Measurements from ENCODE around the gene DCD.

Gene DCD

DNA sequence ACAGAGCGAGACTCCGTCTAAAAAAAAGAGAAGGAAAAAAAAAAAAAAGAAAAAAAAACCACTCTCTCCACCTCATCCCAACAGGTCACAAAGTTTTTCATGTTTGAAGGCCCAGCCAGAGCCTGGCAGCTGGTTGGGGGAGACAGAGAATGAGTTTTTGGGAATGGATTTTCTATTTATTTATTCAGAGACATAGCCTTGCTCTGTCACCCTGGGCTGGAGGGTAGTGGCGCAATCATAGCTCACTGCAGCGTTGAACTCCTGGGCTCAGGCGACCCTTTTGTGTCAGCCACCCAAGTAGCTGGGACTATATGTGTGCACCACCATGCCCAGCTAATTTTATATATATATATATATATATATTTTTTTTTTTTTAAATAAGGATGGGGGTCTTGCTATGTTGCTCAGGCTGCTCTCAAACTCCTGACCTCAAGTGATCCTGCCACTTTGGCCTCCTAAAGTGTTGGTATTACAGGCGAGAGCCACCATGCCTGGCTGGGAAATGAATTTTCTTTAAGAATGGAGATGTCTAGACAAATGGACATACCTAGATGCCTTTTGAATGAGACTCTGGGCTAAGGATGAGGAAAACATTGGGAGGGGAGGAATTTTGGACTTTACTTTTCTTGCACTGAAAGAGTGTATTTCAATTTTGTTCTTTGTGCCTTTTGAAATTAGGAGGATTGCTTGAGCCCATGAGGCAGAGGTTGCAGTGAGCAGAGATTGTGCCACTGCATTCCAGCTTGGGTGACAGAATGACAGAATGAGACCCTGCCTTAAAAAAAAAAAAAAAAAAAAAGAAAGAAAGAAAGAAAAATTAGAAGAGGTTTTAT lies 42.8 kb downstream of the DCD start:
- no peak for DNase-seq

DNA sequence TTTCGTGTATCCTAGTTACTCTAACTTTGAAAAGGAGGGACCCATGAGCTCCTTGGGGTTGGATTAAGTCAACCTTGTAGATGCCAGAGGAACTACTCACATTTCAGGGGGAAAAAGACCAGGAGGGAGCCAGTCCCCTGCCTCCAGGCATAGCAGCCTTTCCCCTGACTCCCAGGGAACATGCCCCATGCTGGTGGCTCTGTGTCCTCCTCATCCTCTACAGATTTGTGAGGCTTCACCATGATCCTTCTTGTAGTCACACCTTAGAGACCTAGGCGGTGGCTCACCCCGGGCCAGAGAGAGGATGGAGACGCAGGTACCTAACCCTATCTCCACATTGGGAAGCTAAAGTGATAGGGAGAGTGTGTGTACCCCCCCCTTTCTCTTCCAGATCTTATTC lies 43.7 kb downstream of the DCD start:
- DNase-seq, result no peak

GRCh38 chr12:54603872-54604271 lies 44.3 kb downstream of the DCD start:
- DNase-seq, result no peak

- peak; percentile 64 to 67 for DNase-seq
Observed at GRCh38 chr12:54603173-54603814, 44.9 kb downstream of the DCD start.

- no peak for DNase-seq
Observed at GRCh38 chr12:54602661-54603060, 45.5 kb downstream of the DCD start.

GRCh38 chr12:54601841-54602240 lies 46.3 kb downstream of the DCD start:
- DNase-seq, result no peak

- no peak for DNase-seq
Observed at GRCh38 chr12:54598970-54599369, 49.2 kb downstream of the DCD start.

GRCh38 chr12:54596526-54596946 lies 51.6 kb downstream of the DCD start:
- peak; percentile 22 to 42 for DNase-seq

GRCh38 chr12:54595471-54595870 lies 52.7 kb downstream of the DCD start:
- no peak for DNase-seq
